Stromal cell of bone marrow (primary cell): ENCODE measurements around the gene INTU.
"Not testable (repeated sequence)": the region's sequence is repeated elsewhere in the genome, so short reads cannot be mapped to it uniquely, and the experiment has no call there.

Experiments
- DNase-seq: peaks from one replicate; pipeline ENCODE4 v3.0.0-alpha.2; 2012; ENCODE audit warnings: low read depth

Gene INTU

DNA sequence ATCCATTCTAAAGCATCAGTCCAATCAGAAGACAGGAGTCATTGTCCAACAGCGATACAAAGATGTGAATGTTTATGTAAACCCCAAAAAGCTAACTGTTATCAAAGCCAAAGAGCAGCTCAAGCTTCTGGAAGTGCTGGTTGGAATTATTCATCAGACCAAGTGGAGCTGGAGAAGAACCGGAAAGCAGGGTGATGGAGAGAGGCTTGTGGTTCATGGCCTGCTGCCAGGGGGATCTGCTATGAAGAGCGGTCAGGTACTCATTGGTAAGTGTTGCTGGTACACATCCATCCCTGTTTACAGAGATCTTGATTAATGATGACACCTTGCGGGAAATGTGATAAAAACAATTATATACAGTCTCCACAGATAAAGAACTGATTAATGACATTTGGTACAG lies 11.0 kb downstream of the INTU start:
- DNase-seq = no peak

DNA sequence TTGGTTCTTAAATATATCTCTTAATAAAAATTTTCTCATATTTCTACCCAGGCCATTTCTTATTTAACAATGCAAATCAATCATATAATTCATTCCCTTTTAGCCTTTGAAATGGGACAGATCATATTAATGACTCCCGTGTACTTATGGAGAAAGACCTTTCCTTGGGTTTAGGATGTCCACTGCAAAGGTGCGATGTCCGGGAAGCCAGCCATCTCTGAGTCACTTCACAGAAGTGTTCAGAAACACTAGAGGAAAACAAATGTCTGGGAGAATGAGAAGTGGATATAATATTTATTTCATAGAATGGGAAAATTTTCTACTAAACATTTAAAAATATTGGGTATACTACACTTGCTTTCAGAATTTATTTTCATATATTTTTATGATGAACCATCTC lies 15.3 kb downstream of the INTU start:
- DNase-seq = no peak

DNA sequence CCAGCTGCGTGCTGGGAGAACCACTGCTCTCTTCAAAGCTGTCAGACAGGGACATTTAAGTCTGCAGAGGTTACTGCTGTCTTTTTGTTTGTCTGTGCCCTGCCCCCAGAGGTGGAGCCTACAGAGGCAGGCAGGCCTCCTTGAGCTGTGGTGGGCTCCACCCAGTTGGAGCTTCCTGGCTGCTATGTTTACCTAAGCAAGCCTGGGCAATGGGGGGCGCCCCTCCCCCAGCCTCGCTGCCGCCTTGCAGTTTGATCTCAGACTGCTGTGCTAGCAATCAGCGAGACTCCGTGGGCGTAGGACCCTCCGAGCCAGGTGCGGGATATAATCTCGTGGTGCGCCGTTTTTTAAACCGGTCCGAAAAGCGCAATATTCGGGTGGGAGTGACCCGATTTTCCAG lies 22.8 kb downstream of the INTU start:
- not testable (repeated sequence) for DNase-seq

DNA sequence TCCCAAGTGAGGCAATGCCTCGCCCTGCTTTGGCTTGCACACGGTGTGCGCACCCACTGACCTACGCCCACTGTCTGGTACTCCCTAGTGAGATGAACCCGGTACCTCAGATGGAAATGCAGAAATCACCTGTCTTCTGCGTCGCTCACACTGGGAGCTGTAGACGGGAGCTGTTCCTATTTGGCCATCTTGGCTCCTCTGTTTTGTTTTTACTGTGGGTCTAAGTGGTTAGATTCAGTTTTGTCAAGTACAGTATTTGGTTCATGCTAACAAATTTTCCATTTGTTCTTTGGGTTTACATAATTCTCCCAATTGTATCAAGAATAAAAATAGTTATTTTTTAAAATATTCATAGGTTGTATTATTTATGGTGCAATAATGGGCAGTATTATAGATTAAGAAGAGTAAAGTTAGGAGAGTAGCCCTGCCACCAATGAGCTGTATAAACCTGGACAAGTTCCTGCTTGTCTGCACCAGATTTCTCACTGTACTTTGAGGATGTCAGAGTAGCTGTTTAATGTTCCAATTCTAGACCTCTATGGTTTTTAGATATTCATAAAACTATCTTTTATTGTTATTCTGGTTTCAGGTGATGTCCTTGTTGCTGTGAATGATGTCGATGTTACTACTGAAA lies 23.4 kb downstream of the INTU start:
- no peak for DNase-seq

DNA sequence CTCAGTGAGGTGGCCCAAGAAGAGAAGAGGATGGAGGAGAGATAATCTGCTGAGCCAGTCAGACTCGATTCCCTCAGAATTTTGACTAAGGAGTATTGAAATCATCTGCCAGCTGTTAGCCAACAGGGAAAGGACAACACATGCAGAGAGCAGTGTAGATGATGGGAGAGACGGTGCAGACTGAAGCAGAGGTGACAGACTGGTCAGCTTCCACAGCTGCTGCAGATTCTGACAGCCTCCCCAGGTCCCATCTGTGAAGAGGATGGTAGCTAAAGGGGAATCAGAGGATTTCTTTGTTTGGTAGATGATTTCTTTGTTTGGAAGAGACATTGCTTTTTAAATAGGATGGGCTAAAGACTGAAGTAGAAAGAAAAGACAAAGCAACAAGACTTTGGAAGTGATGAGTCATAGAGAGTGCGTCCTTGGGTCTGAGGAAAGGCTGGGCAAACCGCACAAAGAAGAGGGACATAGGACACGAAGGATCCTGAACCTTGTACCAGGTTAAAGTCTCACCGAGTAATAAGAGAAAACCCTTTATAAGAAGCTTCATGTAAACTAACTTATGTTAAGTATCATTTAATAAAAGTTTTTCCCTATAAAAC lies 27.6 kb downstream of the INTU start:
- no peak for DNase-seq

DNA sequence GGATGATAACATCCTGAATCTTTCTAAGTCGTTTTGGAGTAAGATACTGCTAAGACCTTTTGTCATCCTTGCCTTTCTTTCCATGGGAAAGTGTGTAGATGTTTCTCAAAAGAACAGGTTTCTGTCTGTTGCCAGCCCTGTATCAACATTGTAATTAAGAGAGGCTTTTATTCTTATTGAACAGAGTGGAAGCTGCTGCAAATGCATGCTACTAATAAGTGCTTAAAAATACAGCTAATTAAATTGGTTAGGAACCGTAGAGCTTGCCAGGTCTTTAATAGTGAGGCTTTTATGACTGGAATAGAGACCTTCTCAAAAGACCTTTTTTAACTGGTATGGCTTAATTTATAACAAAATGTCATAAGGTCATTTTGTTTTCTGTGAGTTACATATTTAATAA lies 34.4 kb downstream of the INTU start:
- no peak for DNase-seq

DNA sequence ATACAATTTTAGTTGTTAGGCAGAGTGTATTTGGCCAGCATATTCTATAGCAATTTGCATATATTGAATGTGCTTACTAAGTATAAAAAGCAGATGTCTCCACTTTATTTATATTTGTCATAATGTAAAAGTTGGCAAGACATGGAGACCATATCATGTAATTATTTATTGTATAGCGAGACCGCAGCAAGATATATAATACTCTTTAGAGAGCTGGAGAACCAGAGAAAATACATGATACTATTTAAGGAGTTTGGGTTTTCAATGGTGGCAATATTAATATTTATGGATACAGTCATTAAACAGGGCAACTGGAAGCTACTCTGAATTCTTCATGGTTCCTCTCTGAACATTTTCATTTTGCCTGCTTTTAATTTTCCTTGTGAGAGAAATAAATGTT lies 35.0 kb downstream of the INTU start:
- DNase-seq = no peak

DNA sequence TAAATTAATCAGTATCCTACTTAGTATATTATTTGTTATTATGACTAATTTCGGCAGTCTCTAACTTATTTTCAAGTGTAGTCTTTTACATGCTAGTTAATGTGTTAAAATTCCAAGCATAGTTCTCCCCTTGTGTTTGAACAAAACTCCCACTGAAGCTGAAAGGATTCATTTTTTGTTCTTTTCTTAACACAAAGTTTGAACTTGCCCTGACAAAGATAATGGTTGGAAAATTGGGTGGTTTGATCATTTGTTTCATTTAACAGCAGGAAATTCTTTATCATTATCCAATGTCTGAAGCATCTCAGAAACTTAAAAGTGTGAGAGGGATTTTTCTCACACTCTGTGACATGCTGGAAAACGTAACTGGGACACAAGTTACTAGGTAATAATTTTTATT lies 36.0 kb downstream of the INTU start:
- no peak for DNase-seq

DNA sequence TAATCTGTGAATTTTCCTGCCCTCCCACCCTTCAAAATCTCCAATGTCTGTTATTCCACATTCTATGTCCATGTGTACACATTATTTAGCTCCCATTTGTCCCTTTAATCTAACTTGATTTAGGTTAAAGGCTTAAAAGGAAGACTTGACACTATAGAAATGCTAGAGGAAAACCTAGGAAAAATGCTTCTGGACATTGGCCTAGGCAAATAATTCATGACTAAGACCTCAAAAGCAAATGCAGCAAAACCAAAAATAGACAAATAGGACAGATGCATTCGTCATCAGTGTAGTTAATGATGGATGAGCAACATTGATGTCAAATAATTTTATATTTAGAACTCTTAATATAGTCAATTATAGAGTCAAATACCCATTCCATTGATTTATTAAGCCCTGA lies 36.9 kb downstream of the INTU start:
- DNase-seq = peak; percentile 8

DNA sequence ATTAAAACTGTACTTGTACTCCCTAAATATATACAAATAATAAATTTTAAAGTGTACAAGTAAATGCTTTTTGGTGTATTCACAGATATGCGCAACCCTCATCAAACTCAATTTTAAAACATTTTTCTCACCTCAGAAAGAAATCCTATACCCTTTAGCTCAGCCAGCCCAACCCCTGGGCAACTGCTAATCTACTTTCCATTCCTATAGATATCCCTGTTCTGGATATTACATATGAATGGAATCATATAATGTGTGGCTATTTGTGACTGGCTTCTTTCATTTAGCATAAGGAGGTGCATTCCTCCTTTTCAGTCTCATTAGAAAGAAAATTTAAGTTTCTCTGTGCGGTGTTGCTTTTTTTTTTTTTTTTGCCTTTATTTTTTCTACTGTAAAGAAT lies 39.4 kb downstream of the INTU start:
- no peak for DNase-seq

DNA sequence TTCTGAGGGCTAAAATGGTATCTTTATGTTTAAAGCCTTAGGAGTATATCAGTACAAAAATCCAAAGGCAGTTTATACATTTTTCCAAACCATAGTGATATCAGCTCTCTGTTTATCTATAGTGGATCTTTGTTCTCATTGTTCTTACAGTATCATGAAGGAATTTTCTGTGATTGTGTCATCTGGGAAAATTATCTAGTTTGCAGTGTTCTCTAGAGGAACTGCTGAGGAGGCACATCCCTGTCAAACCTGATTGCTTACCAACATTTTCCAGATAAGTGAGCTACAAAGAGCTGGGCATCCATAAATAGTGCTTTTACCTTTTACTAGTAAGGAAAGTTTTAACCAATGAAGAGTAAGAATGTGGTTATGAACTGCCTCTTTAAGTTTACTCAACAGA lies 52.5 kb downstream of the INTU start:
- DNase-seq = no peak

DNA sequence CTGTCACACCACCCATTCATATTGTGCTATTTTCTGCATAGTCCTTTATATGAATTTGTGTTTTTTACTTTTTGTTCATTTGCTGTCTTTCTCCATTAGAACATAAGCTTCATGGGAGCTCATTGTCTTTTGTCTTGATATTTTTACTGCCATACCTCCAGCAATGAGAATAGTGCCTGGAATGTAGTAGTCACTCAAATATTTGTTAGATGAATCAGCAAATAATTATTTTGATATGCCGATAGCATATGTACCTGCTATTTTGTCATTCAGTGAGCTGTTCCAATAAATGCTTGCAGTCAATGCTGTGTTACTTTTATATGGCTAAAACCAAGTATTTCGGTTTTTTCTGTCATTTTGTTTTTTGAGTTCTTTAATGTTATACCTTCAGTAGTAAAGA lies 53.9 kb downstream of the INTU start:
- no peak for DNase-seq

DNA sequence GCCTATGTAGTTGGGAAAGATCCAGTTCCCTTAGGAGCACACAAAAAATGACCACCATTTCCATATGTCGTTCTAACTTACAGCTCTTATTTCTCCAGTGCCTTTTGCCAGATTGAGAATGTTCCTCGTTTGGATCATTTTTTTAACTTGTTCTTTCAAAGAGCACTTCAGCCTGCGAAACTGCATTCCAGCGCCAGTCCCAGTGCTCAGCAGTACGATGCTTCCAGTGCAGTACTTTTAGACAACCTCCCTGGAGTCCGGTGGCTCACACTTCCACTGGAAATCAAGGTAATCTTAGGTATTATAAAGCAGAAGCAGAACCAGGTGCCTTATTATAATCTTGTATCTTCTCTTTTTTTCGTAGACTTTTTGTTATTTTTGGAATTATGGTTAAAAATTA lies 54.8 kb downstream of the INTU start:
- no peak for DNase-seq

DNA sequence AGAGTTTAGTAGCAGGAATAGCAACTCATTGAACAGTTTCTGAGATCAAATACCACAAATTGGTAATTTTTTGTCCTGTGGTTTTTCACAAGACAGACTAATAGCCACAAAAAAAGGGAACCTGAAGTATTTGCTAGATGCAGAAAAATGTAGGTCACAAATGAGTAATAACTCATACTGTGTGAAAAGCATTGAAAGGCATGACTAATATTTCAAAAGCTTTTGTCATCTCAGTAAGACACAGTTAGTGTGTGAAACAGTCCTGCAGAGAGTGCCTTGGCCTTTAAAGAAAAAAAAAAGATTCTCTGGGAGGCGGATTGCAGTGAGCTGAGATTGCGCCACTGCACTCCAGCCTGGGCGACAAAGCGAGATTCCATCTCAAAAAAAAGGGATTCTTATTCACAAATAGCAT lies 66.0 kb downstream of the INTU start:
- peak; percentile 32 for DNase-seq

DNA sequence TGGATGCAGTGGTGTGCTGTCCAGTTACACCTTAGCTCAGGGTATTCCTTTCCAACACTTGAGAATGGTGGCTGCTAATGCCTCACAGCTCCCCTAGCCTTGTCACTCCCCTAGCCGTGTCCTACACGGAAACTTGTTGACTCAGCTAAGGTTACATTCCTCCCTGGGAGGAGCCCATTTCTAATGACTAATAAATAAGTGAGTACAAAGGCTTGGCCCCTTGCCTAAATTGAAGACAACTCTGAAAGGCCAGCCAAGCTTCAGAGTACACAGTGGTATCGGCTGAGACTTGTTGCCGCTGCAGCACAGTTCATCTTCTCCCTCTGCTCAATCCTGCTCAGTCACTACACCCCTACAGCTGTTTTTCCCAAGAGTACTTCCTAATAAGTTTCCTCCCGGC lies 76.2 kb downstream of the INTU start:
- DNase-seq = peak; percentile 11

DNA sequence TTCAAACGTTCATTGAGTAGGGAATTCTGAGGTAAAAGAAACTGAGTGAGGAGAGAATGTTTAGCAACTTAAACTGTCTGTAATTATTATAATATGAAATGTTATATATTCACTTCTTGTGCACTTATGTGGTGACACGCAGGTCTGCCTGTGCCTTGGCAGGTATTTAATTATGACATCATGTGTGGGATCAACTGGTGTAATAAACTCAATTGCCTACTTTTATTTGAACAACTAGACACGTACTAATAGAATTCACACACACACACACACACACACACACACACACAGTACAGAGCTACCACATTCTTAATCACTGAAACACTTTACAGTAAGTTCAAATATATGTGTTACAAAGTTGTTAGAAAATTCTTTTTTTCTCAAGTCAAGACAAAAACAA lies 76.7 kb downstream of the INTU start:
- no peak for DNase-seq

DNA sequence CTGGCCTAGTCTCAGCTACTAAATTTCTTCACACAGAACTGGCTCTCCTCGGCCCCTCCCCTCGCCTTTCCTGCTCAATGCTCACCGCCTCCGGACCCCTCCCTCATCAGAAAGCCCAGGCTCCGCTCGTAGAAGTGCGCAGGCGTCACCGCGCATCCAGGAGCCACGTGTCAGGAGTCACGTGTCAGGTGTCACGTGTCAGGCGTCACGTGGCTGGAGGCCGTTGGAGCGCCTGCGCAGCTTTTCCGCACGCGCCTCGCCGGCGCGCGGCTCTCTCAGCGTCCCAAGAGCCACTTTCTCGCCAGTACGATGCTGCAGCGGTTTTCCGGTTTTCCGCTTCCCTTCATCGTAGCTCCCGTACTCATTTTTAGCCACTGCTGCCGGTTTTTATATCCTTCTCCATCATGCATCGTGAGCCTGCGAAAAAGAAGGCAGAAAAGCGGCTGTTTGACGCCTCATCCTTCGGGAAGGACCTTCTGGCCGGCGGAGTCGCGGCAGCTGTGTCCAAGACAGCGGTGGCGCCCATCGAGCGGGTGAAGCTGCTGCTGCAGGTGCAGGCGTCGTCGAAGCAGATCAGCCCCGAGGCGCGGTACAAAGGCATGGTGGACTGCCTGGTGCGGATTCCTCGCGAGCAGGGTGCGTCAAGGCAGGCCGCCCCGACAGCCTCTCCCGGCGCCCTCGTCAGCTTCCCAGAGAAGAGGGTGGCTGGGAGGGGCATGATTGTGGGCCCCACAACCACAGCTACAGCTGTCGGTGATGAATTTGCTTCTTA lies 97.6 kb downstream of the INTU start, which contains the start of gene SLC25A31:
Gene SLC25A31 (plus strand): TSS at position 259 of the 772 bp plus-strand sequence. CDS start 146 bp downstream, at position 405.
- DNase-seq = no peak

DNA sequence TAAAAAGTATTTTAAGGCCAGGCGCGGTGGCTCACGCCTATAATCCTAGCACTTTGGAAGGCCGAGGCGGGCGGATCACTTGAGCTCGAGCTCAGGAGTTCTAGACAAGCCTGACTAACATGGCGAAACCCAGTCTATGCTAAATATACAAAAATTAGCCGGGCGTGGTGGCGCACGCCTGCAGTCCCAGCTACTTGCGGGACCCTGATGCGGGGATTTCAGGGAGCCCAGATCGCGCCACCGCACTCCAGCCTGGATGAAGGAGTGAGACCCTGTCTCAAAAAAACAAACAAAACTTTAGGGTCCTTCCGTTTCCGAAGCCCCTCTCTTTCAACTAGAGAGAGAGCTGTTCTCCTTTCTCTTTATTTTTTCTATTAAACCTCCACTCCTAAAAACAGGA lies 98.6 kb downstream of the INTU start:
- no peak for DNase-seq

DNA sequence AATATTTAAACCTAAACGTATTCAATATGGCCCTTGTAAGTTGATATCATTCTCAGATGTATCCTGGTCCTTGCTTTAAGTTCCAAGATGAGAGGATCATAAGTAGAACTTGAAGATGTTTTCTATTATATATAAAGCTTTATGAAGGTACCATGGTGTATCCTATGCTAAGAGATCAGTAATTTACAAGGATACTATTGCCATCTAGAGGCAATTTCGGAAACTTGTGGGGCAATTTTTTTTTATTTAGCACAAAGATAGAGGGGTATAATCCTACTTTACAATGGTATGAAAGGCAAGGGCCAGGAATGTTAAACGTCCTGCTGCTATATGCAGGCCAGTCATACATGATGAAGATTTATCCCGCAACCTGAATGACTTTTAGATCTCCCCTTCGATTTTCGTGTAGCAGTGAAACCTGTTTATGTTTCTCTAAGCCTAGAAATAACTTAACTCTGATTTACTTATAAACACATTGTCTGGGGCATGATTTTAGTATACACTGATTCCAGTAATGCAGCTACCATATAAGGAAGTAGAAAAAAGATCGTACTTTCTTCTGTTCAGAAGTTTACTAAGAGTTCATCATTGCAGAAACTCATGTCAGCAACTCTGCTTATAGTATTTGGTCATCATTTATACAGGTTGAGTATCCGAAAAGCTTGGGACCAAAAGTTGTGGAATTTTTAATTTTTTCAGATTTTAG lies 100.0 kb downstream of the INTU start:
- peak; percentile 18 for DNase-seq

DNA sequence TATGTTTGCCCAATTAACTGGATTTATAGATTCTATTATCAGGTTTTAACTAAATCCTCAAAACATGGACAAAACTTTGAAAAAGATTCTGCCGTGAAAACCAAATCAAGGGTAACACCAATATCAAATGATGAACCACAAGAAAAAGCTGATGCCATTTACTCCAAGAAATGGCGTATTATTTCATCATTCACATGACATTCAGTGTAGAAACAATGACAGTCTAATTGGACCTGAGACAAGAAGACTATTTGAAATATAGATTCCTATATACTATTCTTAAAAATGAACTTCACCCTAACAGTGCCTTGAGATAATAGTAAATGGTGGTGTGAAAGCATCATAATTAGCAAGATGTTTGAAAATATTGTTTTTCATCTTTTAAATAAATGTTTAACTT lies 102.2 kb downstream of the INTU start:
- no peak for DNase-seq

DNA sequence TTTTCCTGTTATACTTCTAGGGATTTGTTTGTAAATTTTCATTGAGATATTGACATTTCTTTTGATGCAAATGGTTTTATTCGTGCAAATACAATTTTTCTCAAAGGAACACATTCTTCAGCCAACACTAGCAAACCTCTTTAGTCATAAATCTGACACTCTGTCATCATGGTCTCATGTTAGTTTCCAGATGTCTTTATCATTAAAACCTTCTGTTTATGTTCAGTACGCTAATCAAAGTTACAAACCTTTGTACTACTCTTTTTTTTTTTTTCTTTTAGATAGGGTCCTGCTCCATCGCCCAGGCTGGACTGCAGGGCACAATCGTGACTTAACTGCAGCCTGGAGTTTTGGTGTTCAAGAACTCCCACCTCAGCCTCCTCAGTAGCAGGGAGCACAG lies 104.5 kb downstream of the INTU start:
- DNase-seq = no peak

DNA sequence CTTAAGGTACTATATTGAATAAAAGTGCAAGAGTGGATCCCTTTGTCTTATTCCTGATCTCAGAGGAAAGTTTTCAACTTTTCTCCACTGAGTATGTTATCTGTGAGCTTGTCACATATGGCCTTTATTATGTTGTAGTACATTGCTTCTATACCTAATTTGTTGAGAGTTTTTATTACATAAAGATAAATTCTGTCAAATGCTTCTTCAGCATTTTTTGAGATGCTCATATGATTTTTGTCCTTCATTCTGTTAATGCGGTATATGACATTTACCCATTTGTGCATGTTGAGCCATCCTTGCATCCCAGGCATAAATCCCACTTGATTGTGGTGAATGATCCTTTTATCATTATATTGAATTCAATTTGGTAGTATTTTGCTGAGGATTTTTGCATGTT lies 108.5 kb downstream of the INTU start:
- no peak for DNase-seq

DNA sequence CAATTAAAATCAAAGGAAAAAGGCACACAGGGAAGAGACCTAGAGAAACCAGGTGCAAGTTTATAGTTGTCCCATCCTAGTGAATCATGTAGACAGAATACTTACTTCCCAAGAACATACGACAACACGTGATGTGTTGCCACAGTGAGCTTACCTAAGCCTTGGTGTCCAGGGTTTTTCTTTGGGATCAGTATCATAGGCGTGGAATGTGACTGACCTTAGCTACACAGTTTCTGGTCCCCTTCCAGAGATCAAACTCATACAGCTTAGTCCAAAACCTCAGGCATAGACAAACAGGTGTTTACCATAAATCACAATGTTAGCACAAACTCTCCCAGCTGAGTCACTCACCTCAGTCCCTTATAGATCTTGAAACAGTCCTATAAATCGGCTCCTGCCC lies 115.1 kb downstream of the INTU start:
- no peak for DNase-seq
